Lung (tissue), 12 donors: Measurements from ENCODE around the gene BRD7. TPM values are rescaled to one million over a fixed set of nuclear protein-coding genes. Genes with fewer than 3 reads are reported as not detected.

Experiments used
- ATAC-seq: fragments of 200-7000 bp; cut with Tn5 transposase; one replicate; pipeline ENCODE4 v1.9.1; 2020; ENCODE audit warnings: moderate number of reproducible peaks; ENCODE audit not compliant: insufficient read depth, low FRiP score
- DNase-seq, 3 donors: peaks; one replicate each; pipeline ENCODE4 v3.0.0-alpha.2; 2013 to 2017
- H3K27ac ChIP-seq, 2 donors: one replicate each; pipeline ENCODE4 v1.5.1; 2013; ENCODE audit warnings: mild to moderate bottlenecking in 2 of 2, moderate library complexity in 2 of 2, control low read depth in 1 of 2, inconsistent platforms in 1 of 2, low read depth in 1 of 2, low read length in 1 of 2
- H3K27me3 ChIP-seq, 3 donors: one replicate each; pipeline ENCODE4 v1.5.1; 2013; ENCODE audit warnings: low read length in 2 of 3; ENCODE audit not compliant: control insufficient read depth in 3 of 3, insufficient read depth in 3 of 3
- H3K36me3 ChIP-seq, 4 donors: one replicate each; pipeline ENCODE4 v1.5.1; 2013; ENCODE audit warnings: low read length in 4 of 4, mild to moderate bottlenecking in 1 of 4, moderate library complexity in 1 of 4; ENCODE audit not compliant: control insufficient read depth in 4 of 4, insufficient read depth in 4 of 4
- H3K4me1 ChIP-seq, 5 donors: one replicate each; pipeline ENCODE4 v1.5.1; 2013; ENCODE audit warnings: low read length in 5 of 5, mild to moderate bottlenecking in 2 of 5, moderate library complexity in 1 of 5; ENCODE audit not compliant: control insufficient read depth in 5 of 5, insufficient read depth in 5 of 5
- H3K4me3 ChIP-seq: one replicate; pipeline ENCODE4 v1.5.1; 2013; ENCODE audit warnings: mild to moderate bottlenecking, control low read depth, moderate library complexity
- H3K9ac ChIP-seq, 2 donors: one replicate each; pipeline ENCODE4 v1.5.1; 2013; ENCODE audit warnings: low read length in 2 of 2, control low read depth in 1 of 2; ENCODE audit not compliant: insufficient read depth in 1 of 2
- H3K9me3 ChIP-seq, 4 donors: one replicate each; pipeline ENCODE4 v1.5.1; 2013; ENCODE audit warnings: low read length in 3 of 4, mild to moderate bottlenecking in 1 of 4, moderate library complexity in 1 of 4; ENCODE audit not compliant: control insufficient read depth in 4 of 4, insufficient read depth in 3 of 4
- WGBS, 2 donors: extraction: QIAGEN DNeasy Blood & Tissue Kit; methylation state at CpG; one replicate each; pipeline ENCODE4 v1.1.7; 2013; 5-methylcytosine and 5-hydroxymethylcytosine counted together
- polyA plus RNA-seq, 2 donors: library from polyadenylated mRNA; stranded (reverse); fragments of 200-250 nt; gene quantifications; one replicate each; pipeline ENCODE4 v1.2.1, GENCODE V29; 2013
- total RNA-seq, 2 donors: library from RNA; depleted of rRNA in 1 of 2; stranded (reverse); fragments of >200 nt in 1 of 2; gene quantifications; one replicate each; pipeline ENCODE4 v1.2.1, GENCODE V29; 2014 to 2021
- TF ChIP-seq, protein P1 (sequence below): IDR thresholded peaks from 2 replicates; pipeline ENCODE4 v1.5.1; 2012; ENCODE audit warnings: mild to moderate bottlenecking; ENCODE audit errors: control extremely low read depth, extremely low read depth
- donor health status: control.
- donor health status: control.
- donor health status: Bipolar disorder and iron deficiency.
- donor health status: healthy.
- donor health status: DM: yes; HTN: yes; CAD: no.

The BRD7 gene
- total and polyA plus RNA-seq, 4 donors = 33.9 to 54.6 (median 53.5) TPM

DNA sequence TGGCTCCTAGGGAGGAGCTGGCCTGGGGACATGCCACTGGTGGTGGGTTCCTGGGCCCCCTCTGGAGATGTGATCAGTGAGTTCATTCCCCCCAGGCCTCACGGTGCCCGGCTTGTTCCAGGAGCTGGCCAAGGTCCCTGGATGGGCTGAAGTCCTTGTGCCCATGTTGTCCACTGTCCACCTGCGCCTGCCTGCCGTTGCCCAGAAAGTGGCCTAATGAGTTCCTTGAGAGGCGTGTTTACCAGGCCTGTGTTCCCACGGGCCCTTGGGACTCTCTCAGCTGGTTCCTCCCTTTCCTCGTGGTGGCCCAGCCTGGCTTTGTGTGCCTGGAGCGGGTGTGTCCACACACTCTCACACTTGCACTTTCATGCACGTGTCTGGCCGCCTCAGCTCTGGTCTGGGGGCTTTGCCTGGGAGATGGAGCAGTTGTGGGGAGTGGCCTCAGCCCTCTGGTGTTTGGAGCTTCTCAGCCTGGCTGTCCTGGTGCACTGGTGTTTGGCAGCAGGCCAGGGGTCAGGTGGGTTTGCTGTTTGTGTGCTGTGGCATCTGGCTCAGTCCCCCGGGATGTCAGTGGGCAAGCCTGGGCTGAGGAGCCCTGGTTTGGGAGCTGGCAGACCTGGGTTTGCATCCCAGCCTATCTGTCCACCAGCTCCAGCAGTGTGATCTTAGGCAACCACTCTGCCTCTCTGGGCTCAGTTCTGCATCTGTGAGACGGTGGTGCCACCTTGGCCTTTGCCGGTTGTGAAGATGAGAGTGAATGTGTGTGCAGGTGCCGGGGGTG lies 84.5 kb downstream of the BRD7 start:
- DNase-seq = no peak
- no peak for ATAC-seq
- no peak overlapping the region for H3K9ac ChIP-seq
- peaks cover 0 to 4% (median 2%) of the 10 kb centered on the region in 4 donors for H3K36me3 ChIP-seq
- peaks cover 0 to 22% (median 9%) of the 10 kb centered on the region in 5 donors for H3K4me1 ChIP-seq
- peak overlapping the region in 1 of 2 donors; percentile 23 for H3K27ac ChIP-seq
- H3K27me3 ChIP-seq = no peaks in the 10 kb centered on the region
- peaks cover 0 to 4% (median 0%) of the 10 kb centered on the region in 4 donors for H3K9me3 ChIP-seq
- 42 to 43% methylated on average over 14 of the region's 14 CpGs for WGBS, 2 donors
- TF ChIP-seq, protein P1, sequence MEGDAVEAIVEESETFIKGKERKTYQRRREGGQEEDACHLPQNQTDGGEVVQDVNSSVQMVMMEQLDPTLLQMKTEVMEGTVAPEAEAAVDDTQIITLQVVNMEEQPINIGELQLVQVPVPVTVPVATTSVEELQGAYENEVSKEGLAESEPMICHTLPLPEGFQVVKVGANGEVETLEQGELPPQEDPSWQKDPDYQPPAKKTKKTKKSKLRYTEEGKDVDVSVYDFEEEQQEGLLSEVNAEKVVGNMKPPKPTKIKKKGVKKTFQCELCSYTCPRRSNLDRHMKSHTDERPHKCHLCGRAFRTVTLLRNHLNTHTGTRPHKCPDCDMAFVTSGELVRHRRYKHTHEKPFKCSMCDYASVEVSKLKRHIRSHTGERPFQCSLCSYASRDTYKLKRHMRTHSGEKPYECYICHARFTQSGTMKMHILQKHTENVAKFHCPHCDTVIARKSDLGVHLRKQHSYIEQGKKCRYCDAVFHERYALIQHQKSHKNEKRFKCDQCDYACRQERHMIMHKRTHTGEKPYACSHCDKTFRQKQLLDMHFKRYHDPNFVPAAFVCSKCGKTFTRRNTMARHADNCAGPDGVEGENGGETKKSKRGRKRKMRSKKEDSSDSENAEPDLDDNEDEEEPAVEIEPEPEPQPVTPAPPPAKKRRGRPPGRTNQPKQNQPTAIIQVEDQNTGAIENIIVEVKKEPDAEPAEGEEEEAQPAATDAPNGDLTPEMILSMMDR = no peak
- H3K4me3 ChIP-seq = no peak overlapping the region

DNA sequence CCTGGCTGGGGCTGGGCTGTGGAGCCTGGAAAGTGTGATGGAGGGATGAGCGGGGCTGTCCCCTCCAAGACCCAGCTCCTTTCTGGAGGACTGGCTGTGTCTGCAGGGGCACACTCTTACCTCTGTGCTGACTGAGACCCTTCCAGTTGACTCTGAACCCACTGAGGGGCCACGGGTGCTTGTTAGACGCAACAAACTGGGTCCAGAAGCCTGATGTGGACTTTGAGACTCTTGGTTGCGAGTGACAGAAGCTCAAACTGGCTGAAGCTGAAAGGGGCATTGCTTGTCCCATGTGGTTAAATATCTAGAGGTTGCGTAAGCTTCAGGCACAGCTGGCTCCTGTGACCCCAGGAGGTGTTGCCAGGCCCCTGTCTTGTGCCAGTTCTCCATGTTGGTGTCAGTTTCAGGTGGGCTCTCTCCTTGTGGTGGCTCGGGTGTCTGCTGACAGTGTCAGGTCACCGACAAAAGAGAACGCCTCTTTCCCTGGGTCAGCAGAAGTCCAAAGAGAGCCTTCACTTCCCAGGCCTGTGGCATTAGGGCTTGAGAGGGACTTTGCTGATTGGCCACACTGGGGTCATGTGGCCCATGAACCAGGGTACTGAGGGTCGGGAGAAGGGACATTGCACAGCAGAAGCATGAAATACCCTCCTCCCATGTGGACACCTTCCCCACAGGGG lies 85.7 kb downstream of the BRD7 start:
- Histone ChIP-seq H3K9ac (no peak overlapping the region), H3K9me3 (peaks cover 0 to 4% (median 0%) of the 10 kb centered on the region in 4 donors), H3K36me3 (peaks cover 0 to 3% (median under 1%) of the 10 kb centered on the region in 4 donors), H3K27me3 (no peaks in the 10 kb centered on the region), H3K27ac (peak overlapping the region in 1 of 2 donors; percentile 29), H3K4me3 (no peak overlapping the region), H3K4me1 (peaks cover 0 to 22% (median 9%) of the 10 kb centered on the region in 5 donors)
- TF ChIP-seq, protein P1 = no peak
- no peak for DNase-seq
- 50 to 70% methylated on average over 9 of the region's 9 CpGs for WGBS, 2 donors
- no peak for ATAC-seq

DNA sequence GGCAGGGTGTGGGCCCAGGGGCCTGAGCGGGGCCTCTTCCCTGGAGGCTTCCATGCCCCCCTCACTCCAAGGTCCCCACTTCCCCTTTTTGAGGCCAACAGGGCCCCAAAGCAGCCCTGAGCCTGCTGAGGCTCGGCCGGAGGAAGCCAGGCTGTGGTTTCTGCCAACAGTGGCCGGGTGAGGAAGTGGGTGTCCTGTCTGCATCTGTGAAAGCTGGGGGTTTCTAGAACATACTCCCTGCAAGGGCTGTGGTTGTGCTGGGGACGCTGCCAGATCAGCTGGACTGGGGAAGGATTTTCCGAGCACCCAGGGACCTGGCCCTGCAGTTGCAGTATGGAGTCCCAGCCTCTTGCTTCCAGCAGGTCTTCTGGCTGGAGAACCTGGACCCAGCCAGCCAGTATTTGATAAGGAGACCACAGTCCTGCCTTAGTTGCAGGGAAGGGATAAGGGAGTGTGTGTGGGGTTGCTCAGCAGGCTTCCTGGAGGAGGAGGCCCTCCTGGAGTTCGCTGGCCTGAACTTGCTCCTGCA lies 86.7 kb downstream of the BRD7 start:
- no peaks in the 10 kb centered on the region for H3K27me3 ChIP-seq
- DNase-seq (peak; percentile 40 to 62 (median 50)), ATAC-seq (peak; percentile 76)
- H3K27ac ChIP-seq = peak overlapping the region in 1 of 2 donors; percentile 76
- TF ChIP-seq, protein P1 = no peak
- no peak overlapping the region for H3K4me3 ChIP-seq
- peaks cover 0 to 22% (median 9%) of the 10 kb centered on the region in 5 donors for H3K4me1 ChIP-seq
- peaks cover 0 to 4% (median 0%) of the 10 kb centered on the region in 4 donors for H3K9me3 ChIP-seq
- H3K9ac ChIP-seq = no peak overlapping the region
- H3K36me3 ChIP-seq = peaks cover 0 to 2% (median 0%) of the 10 kb centered on the region in 4 donors
- 14 to 37% methylated on average over 7 of the region's 7 CpGs for WGBS, 2 donors
